Right lobe of liver (tissue), 6 donors: ENCODE measurements around the gene CTNNB1. TPM values are rescaled to one million over a fixed set of nuclear protein-coding genes. Genes with fewer than 3 reads are reported as not detected.

Source experiments
- ATAC-seq, 4 donors: fragments of 200-7000 bp; cut with Tn5 transposase; one replicate each; pipeline ENCODE4 v1.9.1; 2020; ENCODE audit warnings: mild to moderate bottlenecking in 4 of 4, moderate library complexity in 4 of 4
- DNase-seq, 3 donors: peaks; one replicate each; pipeline ENCODE4 v3.0.0-alpha.2; 2020
- H3K27ac ChIP-seq, 3 donors: fragments of 200-600 bp; one replicate each; pipeline ENCODE4 v1.8.0; 2022
- H3K27me3 ChIP-seq, 2 donors: fragments of 200-600 bp; one replicate each; pipeline ENCODE4 v1.8.0; 2022
- H3K36me3 ChIP-seq, 4 donors: fragments of 200-600 bp; sonication (generic) in 1 of 4; one replicate each; pipeline versions ENCODE4 v1.5.1 to v1.8.0; 2017 to 2022; ENCODE audit warnings: control low read depth in 1 of 4
- H3K4me1 ChIP-seq, 4 donors: fragments of 200-600 bp; sonication (generic) in 1 of 4; one replicate each; pipeline versions ENCODE4 v1.5.1 to v1.8.0; 2017 to 2022; ENCODE audit warnings: control low read depth in 1 of 4
- H3K4me3 ChIP-seq, 3 donors: fragments of 200-600 bp; one replicate each; pipeline ENCODE4 v1.8.0; 2022
- H3K9me3 ChIP-seq, 4 donors: fragments of 200-600 bp; sonication (generic) in 1 of 4; one replicate each; pipeline versions ENCODE4 v1.5.1 to v1.8.0; 2017 to 2022; ENCODE audit warnings: control low read depth in 1 of 4
- CTCF ChIP-seq, 4 donors: fragments of 200-600 bp in 3 of 4; fragments of 450-650 bp in 1 of 4; IDR thresholded peaks; one replicate each; pipeline versions ENCODE4 v1.5.1 to v1.8.0; 2016 to 2022; ENCODE audit warnings: antibody characterized with exemption in 4 of 4, mild to moderate bottlenecking in 2 of 4
- POLR2A ChIP-seq: fragments of 450-650 bp; IDR thresholded peaks from one replicate; pipeline ENCODE4 v1.6.1; 2017; ENCODE audit warnings: antibody characterized with exemption, mild to moderate bottlenecking
- WGBS: methylation state at CpG from one replicate; pipeline ENCODE4 v1.1.6; 2018; ENCODE audit warnings: low coverage, low lambda C conversion rate; ENCODE audit not compliant: insufficient coverage; ENCODE audit errors: missing lambda C conversion rate; 5-methylcytosine and 5-hydroxymethylcytosine counted together
- intact Hi-C, 2 donors: fragments of 100-400 bp; cut with DNase I; formaldehyde crosslinking; loops; one replicate each; pipeline versions ENCODE4 v1.11.2 to v1.14.1; 2022
- total RNA-seq, 6 experiments: library from RNA; depleted of rRNA in 2 of 6; stranded (reverse); fragments of >200 nt in 2 of 6; fragmentation: NEBNext Ultra II Directional in 3 of 6; extraction: Animal tissue kit (Norgen Biotek cat#: 25700) in 3 of 6; gene quantifications; one replicate each; pipeline versions ENCODE4 v1.1.0 to v1.2.4, GENCODE V29; 2016 to 2023
- donor health status: DM: no; HTN: yes; CAD: no.
- donor health status: DM: no; HTN: no; CAD: no.
- donor health status: DM: no; HTN: no; CAD: no.
- donor health status: DM: no; HTN: yes; CAD: no.
- donor health status: DM: no; HTN: yes; CAD: no.

The CTNNB1 gene
- total RNA-seq, 6 experiments from 2014 or later = 107 to 160 (median 138) TPM

- TF ChIP-seq POLR2A (no peak), CTCF (IDR thresholded peaks at IDR 0.05) (no peak)
- ATAC-seq = no peak
- 75% methylated on average over 3 of the region's 3 CpGs for WGBS
- no peaks in the 10 kb centered on the region for H3K9me3 ChIP-seq
- H3K4me3 ChIP-seq = no peak overlapping the region
- H3K27ac ChIP-seq = no peak overlapping the region
- no peak for DNase-seq
- intact Hi-C loops = no loop called here
- no peaks in the 10 kb centered on the region for H3K36me3 ChIP-seq
- H3K4me1 ChIP-seq = no peaks in the 10 kb centered on the region
- no peaks in the 10 kb centered on the region for H3K27me3 ChIP-seq
These were observed 11.0 kb upstream of the CTNNB1 start for GRCh38 chr3:41188306-41188705.

- 78% methylated on average over 1 of the region's 1 CpG for WGBS
- DNase-seq (no peak), ATAC-seq (no peak)
These were observed 8.6 kb upstream of the CTNNB1 start for GRCh38 chr3:41190509-41191284.

GRCh38 chr3:41192885-41193284 is 6.4 kb upstream of the CTNNB1 start:
- Histone ChIP-seq H3K4me3 (no peak overlapping the region), H3K27me3 (no peaks in the 10 kb centered on the region), H3K27ac (no peak overlapping the region), H3K4me1 (no peaks in the 10 kb centered on the region), H3K36me3 (no peaks in the 10 kb centered on the region), H3K9me3 (no peaks in the 10 kb centered on the region)
- intact Hi-C loops = no loop called here
- DNase-seq (no peak), ATAC-seq (no peak)
- TF ChIP-seq POLR2A (no peak), CTCF (IDR thresholded peaks at IDR 0.05) (no peak)
- WGBS = 61% methylated on average over 1 of the region's 1 CpG

More at GRCh38 chr3:41190509-41191284, 8.6 kb upstream of the CTNNB1 start:
- Histone ChIP-seq H3K4me1 (no peaks in the 10 kb centered on the region), H3K9me3 (no peaks in the 10 kb centered on the region), H3K36me3 (no peaks in the 10 kb centered on the region), H3K4me3 (no peak overlapping the region), H3K27ac (no peak overlapping the region), H3K27me3 (no peaks in the 10 kb centered on the region)
- TF ChIP-seq CTCF (IDR thresholded peaks at IDR 0.05) (no peak), POLR2A (no peak)
- intact Hi-C loops = no loop called here

GRCh38 chr3:41193794-41194539 is 5.3 kb upstream of the CTNNB1 start:
- DNase-seq (no peak), ATAC-seq (no peak)
- TF ChIP-seq POLR2A = no peak
- H3K27ac ChIP-seq = no peak overlapping the region
- H3K36me3 ChIP-seq = no peaks in the 10 kb centered on the region
- WGBS = 69% methylated on average over 4 of the region's 4 CpGs
- H3K27me3 ChIP-seq = no peaks in the 10 kb centered on the region
- no peaks in the 10 kb centered on the region for H3K4me1 ChIP-seq
- no peak overlapping the region for H3K4me3 ChIP-seq
- no peaks in the 10 kb centered on the region for H3K9me3 ChIP-seq
- intact Hi-C loops = no loop called here

- no peak for DNase-seq
- TF ChIP-seq CTCF (IDR thresholded peaks at IDR 0.05) = no peak
- no peak for TF ChIP-seq POLR2A
- H3K9me3 ChIP-seq = no peaks in the 10 kb centered on the region
- H3K4me1 ChIP-seq = no peaks in the 10 kb centered on the region
- H3K36me3 ChIP-seq = no peaks in the 10 kb centered on the region
- H3K27me3 ChIP-seq = no peaks in the 10 kb centered on the region
- WGBS = 82% methylated on average over 8 of the region's 8 CpGs
- ATAC-seq = no peak
- H3K27ac ChIP-seq = no peak overlapping the region
- intact Hi-C loops = no loop called here
- H3K4me3 ChIP-seq = no peak overlapping the region
These were observed 4.6 kb upstream of the CTNNB1 start for GRCh38 chr3:41194701-41195100.
